ENCODE data around the gene HNRNPC. TPM values are rescaled to one million over a fixed set of nuclear protein-coding genes. Genes with fewer than 3 reads are reported as not detected.
A peak's percentile ranks its signal among the peaks of the same experiment; 100 is the strongest.

The HNRNPC gene
- total RNA-seq, 1 experiment from 2014 or later: 1,062 TPM

GRCh38 chr14:21241218-21241819 lies 27.9 kb downstream of the HNRNPC start:
- Histone ChIP-seq H2BK5ac (ENCODE audit: insufficient read length, low read length) (no peak overlapping the region), H4K20me1 (ENCODE audit: control insufficient read depth, insufficient read depth, insufficient read length) (no peaks in the 10 kb centered on the region), H3K79me1 (ENCODE audit: insufficient read depth, low read depth, low read length, poor library complexity, severe bottlenecking) (peaks cover 3% of the 10 kb centered on the region), H3K9ac (ENCODE audit: extremely low read depth, insufficient read length, low read length) (no peak overlapping the region), H3K23me2 (ENCODE audit: insufficient read length, low read depth, low read length, poor library complexity, severe bottlenecking) (no peaks in the 10 kb centered on the region), H3K9me3 (ENCODE audit: control insufficient read depth, low read depth, low read length) (no peaks in the 10 kb centered on the region), H3K27me3 (ENCODE audit: insufficient read depth, low read length) (no peaks in the 10 kb centered on the region), H4K8ac (replicated peaks; ENCODE audit: insufficient read length, low read depth, low read length) (no peak overlapping the region), H4K91ac (ENCODE audit: insufficient read length, low read depth, low read length) (no peak overlapping the region), H3K79me2 (ENCODE audit: insufficient read depth, low read length) (peaks cover 81% of the 10 kb centered on the region; the same call in 1 of the 2 replicates), H2BK120ac (ENCODE audit: low read depth, low read length, poor library complexity, severe bottlenecking) (no peak overlapping the region), H2BK15ac (ENCODE audit: low read depth, low read length) (no peak overlapping the region), H2BK12ac (ENCODE audit: insufficient read length, low read depth, low read length) (no peak overlapping the region), H2AFZ (ENCODE audit: low read length) (no peak overlapping the region), H3K23ac (ENCODE audit: insufficient read length, low read depth, low read length) (no peak overlapping the region), H3K4me1 (ENCODE audit: insufficient read depth, low read length) (no peaks in the 10 kb centered on the region; the same call in 1 of the 2 replicates), H3T11ph (ENCODE audit: low read length) (no peak overlapping the region), H3K4me2 (ENCODE audit: insufficient read depth, insufficient read length, low read length) (no peak overlapping the region), H2BK20ac (ENCODE audit: low read depth, low read length, poor library complexity, severe bottlenecking) (no peak overlapping the region), H3K4ac (ENCODE audit: low read depth, low read length) (no peak overlapping the region), H3K14ac (ENCODE audit: insufficient read depth, low read length) (no peak overlapping the region), H3K18ac (ENCODE audit: insufficient read length, low read depth, low read length) (no peak overlapping the region), H3K56ac (ENCODE audit: insufficient read length, low read depth, low read length) (no peak overlapping the region), H2AK5ac (ENCODE audit: insufficient read length, low read length) (no peak overlapping the region), H3K27ac (ENCODE audit: insufficient read length, low read depth, low read length) (no peak overlapping the region), H4K5ac (ENCODE audit: insufficient read length, low read depth, low read length) (no peak overlapping the region)
- peaks cover 8 to 41% of the 10 kb centered on the region in 2 experiments for H3K4me1 Mint-ChIP-seq
- peak overlapping the region in 2 of 3 experiments; percentile 48 to 80; a peak in 2 of 7 replicates for H3K27ac Mint-ChIP-seq
- H3K4me3 Mint-ChIP-seq: no peak overlapping the region
- no peaks in the 10 kb centered on the region for H3K9me3 Mint-ChIP-seq
- no CpG with 5 or more reads among the region's 1 CpG for WGBS (ENCODE audit: extremely low coverage, insufficient read length, low lambda C conversion rate)
- no peak for DNase-seq
- H3K36me3 Mint-ChIP-seq (ENCODE audit: insufficient read depth in 1 of 3, low read depth in 3 of 3): peaks cover 24 to 77% (median 72%) of the 10 kb centered on the region in 3 experiments
- H3K27me3 Mint-ChIP-seq (ENCODE audit: low read depth): no peaks in the 10 kb centered on the region; the same call in 1 of the 2 replicates
- TF ChIP-seq CTCF (conservative IDR thresholded peaks at IDR 0.05): peak; percentile 64

Measured in H9 (cell line).